Activated CD4-positive, alpha-beta T cell treated with anti-CD3 and anti-CD28 coated beads for 36 hours (primary cell): ENCODE data around the gene CUTC. TPM values are rescaled to one million over a fixed set of nuclear protein-coding genes. Genes with fewer than 3 reads are reported as not detected.

Experiments
- ATAC-seq: fragments of 200-7000 bp; cut with Tn5 transposase; one replicate; pipeline ENCODE4 v1.10.0; 2021; ENCODE audit warnings: mild to moderate bottlenecking, moderate library complexity
- CTCF ChIA-PET: fragments of 350-600 bp; sonication (Branson Sonifier 250); formaldehyde crosslinking; loops from one replicate; lab custom pipeline; 2021; ENCODE audit warnings: antibody characterized with exemption; lab: Charles Lee
- POLR2A ChIA-PET: fragments of 350-600 bp; sonication (Branson Sonifier 250); formaldehyde crosslinking; loops from one replicate; lab custom pipeline; 2021; ENCODE audit warnings: antibody characterized with exemption, inconsistent platforms; lab: Charles Lee
- DNase-seq: peaks from one replicate; pipeline ENCODE4 v3.0.0-alpha.2; 2020
- H3K27ac Mint-ChIP-seq: one replicate; pipeline ENCODE4 v1.8.0; 2021; ENCODE audit warnings: mixed read lengths
- H3K27me3 Mint-ChIP-seq: one replicate; pipeline ENCODE4 v1.8.0; 2021; ENCODE audit warnings: mixed read lengths
- H3K36me3 Mint-ChIP-seq: one replicate; pipeline ENCODE4 v1.8.0; 2021; ENCODE audit warnings: low read depth, mixed read lengths
- H3K4me1 Mint-ChIP-seq: one replicate; pipeline ENCODE4 v1.8.0; 2021; ENCODE audit warnings: mixed read lengths
- H3K4me3 Mint-ChIP-seq: one replicate; pipeline ENCODE4 v1.8.0; 2021; ENCODE audit warnings: mild to moderate bottlenecking, moderate library complexity, mixed read lengths
- H3K9me3 Mint-ChIP-seq: one replicate; pipeline ENCODE4 v1.8.0; 2021; ENCODE audit warnings: low read depth, mixed read lengths
- intact Hi-C, 2 experiments: fragments of 100-400 bp; cut with DNase I in 1 of 2; cut with micrococcal nuclease in 1 of 2; formaldehyde crosslinking; loops; one replicate each; pipeline versions ENCODE4 v1.14.2 to v1.15.1; 2022 to 2024; cut with DNase I, micrococcal nuclease
- total RNA-seq, 2 experiments: library from RNA; stranded (reverse); gene quantifications; one replicate each; pipeline ENCODE4 v1.2.3, GENCODE V29; 2021

Gene CUTC, protein sequence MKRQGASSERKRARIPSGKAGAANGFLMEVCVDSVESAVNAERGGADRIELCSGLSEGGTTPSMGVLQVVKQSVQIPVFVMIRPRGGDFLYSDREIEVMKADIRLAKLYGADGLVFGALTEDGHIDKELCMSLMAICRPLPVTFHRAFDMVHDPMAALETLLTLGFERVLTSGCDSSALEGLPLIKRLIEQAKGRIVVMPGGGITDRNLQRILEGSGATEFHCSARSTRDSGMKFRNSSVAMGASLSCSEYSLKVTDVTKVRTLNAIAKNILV
- 10 to 100 TPM; 24.6 to 35.8 TPM for total RNA-seq

DNA sequence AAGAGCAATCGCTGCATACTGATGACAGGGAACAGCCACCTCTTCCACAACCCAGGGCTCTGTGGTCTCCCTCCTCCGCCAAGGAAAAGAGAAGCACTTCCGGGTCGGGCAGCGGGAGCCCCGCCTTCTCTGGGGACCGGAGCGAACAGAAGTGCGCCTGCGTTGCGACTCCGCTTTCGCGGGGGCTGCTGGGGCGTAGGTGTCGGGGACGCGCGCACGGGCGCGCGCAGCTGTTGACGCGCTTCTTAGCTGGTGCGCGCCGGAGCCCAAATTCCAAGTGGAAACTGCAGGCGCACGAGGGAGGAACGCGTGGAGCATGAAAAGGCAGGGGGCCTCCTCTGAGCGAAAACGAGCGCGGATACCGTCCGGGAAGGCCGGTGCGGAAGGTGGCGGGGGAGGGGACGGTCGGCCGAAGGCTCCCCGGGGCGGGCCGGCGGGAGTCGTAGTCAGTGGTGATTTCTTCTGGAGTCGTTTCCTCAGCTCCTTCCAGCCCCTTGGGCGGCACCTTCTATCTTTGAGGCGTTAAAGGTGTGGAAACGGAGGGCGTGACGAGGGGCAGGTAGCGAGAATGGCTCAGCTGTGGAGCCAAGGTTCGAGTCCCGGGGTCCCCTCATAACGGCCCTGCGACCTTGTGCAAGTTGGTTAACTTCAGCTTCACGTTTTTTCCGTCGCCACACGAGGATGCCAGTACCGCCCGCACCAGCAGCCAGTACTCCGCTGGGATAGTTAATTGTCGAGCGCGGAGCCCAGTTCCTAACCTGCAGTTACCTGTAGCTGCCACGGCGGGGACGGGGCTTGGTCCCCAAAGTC, at the start of gene CUTC, which contains the start of gene COX15:
TSS of gene CUTC (plus strand) at position 202 of the 810 bp plus-strand sequence. CDS start at position 317, 115 bp downstream.
TSS of gene COX15 (minus strand) at position 95 of the 810 bp plus-strand sequence. CDS start at position 17, 78 bp downstream.
- ATAC-seq, result peak; percentile 94
- Mint-ChIP-seq H3K4me3 (peak within 1 kb of the TSS; percentile 93), H3K9me3 (no peaks in the 10 kb centered on the region), H3K4me1 (peaks cover 32% of the 10 kb centered on the region), H3K27me3 (no peaks in the 10 kb centered on the region), H3K36me3 (peaks cover 49% of the 10 kb centered on the region), H3K27ac (peak within 1 kb of the TSS; percentile 98)
- ChIA-PET POLR2A (interaction anchor here (0.6 to 2.3 kb wide), 5 partner anchors 73 to 1598 kb away, joined by 3 to 15 read pairs (median 5); partner anchors contain the start of genes ENTPD7, GOT1, R3HCC1L and SLC25A28), CTCF (interaction anchor here (0.6 to 2.5 kb wide), 15 partner anchors 9 to 312 kb away, joined by 3 to 16 read pairs (median 3); no protein-coding TSS in a partner anchor)
- peak; percentile 97 for DNase-seq
- intact Hi-C loops, result loop anchor here (1.0 to 5.0 kb wide), 14 partner anchors 10 to 1597 kb away; partner anchors contain the start of genes DNMBP (in 2 of the 2), ENTPD7 (in 2 of the 2), GOT1 (in 2 of the 2) and SLC25A28 (in 2 of the 2)

DNA sequence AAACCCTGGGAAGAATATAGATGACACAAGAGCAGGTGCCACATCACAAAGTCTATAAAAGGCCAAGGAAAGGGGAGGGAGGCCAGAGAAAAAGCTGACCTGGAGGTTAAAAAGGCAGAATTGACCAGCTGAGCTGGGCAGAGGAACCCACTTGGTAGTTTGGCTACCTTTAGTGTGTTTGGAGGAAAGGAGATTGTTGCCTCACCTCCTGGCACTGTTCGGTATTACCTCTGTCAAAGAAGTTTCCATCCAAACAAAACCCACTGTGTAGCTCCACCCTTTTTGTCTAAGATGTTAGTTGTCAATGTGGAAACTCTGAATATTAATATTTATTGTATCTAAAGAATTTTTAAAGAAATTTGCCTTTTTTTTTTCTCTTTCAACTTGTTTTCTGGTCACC, 49.3 kb upstream of the CUTC start:
- peak; percentile 69 for ATAC-seq
- Mint-ChIP-seq H3K36me3 (peaks cover 7% of the 10 kb centered on the region), H3K9me3 (no peaks in the 10 kb centered on the region), H3K4me1 (no peaks in the 10 kb centered on the region), H3K4me3 (no peak overlapping the region), H3K27me3 (no peaks in the 10 kb centered on the region), H3K27ac (no peak overlapping the region)
- POLR2A ChIA-PET, result interaction anchor here (0.6 to 0.7 kb wide), 2 partner anchors 62 to 64 kb away, joined by 3 to 7 read pairs; no protein-coding TSS in a partner anchor
- CTCF ChIA-PET, result interaction anchor here (0.6 to 1.2 kb wide), 2 partner anchors 60 to 295 kb away, joined by 3 to 4 read pairs; no protein-coding TSS in a partner anchor
- intact Hi-C loops, result no loop called here
- DNase-seq, result no peak

DNA sequence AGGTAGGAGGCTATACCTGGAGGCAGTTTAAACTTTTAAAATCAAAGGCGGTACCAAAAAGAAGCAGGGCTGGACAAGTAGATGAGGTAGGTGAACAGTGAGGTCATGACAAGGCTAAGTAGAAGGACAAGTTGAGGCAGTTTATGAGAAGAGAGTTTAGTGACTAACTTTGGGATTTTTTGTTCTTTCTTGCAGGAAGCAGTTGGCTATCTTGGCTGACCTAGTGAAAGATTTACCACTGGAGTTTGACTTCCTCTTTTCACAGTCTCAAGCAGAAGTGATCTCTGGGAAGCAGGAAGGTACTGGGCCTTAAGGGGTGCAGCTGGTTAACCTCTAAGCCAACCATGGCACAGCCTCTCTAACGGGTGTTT, 46.5 kb upstream of the CUTC start:
- intact Hi-C loops, result no loop called here
- ChIA-PET POLR2A (no interaction called here), CTCF (no interaction called here)

DNA sequence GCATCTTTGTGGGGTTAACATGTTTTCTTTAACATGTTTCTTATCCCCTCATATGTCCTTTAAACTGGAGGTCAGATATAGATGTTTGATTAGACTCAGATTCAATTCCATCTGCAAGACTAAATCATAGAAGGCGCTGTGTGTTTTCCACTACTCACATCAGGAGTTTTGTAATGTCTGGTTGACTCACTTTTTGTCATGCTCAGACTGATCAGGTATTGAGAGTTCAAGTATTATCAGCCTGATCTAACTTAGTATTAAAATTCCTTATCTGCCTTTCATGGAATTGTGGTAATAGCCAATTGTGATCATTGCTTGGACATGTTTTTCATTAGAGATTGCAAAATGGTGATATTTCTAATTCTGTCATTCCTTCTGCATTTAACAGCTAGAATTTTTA, 42.6 kb upstream of the CUTC start:
- Mint-ChIP-seq H3K4me3 (no peak overlapping the region), H3K27ac (no peak overlapping the region), H3K36me3 (peaks cover 17% of the 10 kb centered on the region), H3K9me3 (no peaks in the 10 kb centered on the region), H3K27me3 (no peaks in the 10 kb centered on the region), H3K4me1 (no peaks in the 10 kb centered on the region)
- DNase-seq, result no peak
- ATAC-seq, result no peak
- intact Hi-C loops, result no loop called here
- CTCF ChIA-PET, result no interaction called here
- POLR2A ChIA-PET, result no interaction called here

More for the DNA sequence above, 46.5 kb upstream of the CUTC start:
- no peaks in the 10 kb centered on the region for H3K4me1 Mint-ChIP-seq
- no peak overlapping the region for H3K27ac Mint-ChIP-seq
- no peaks in the 10 kb centered on the region for H3K27me3 Mint-ChIP-seq
- H3K36me3 Mint-ChIP-seq, result peaks cover 3% of the 10 kb centered on the region
- ATAC-seq (no peak), DNase-seq (no peak)
- no peak overlapping the region for H3K4me3 Mint-ChIP-seq
- H3K9me3 Mint-ChIP-seq, result no peaks in the 10 kb centered on the region

DNA sequence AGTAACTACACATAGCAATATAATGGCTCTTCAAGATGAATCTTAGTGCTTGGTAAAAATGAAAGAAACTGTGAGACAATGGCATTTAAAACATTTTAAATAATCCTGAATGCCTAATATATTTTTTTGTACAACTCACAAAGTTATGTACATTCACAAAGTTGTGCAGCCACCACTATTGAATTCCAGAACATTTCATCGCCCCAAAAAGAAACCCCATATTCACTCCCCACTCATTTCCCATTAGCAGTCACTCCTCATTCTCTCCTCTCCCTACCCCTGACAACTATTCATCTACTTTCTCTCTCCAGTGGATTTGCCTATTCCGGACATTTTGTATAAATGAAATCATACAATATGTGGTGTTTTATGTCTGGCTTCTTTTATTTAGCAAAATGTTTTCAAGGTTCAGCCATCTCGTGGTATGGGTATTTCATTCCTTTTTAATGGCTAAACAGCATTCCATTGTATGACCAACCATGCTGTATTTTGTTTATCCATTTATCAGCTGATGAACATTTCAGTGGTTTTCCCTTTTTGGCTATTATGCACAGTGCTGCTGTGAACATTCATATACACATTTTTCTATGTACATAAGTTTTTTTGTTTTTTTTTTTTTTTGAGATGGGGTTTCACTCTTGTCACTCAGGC, 38.0 kb upstream of the CUTC start:
- Mint-ChIP-seq H3K27ac (no peak overlapping the region), H3K4me3 (no peak overlapping the region), H3K27me3 (no peaks in the 10 kb centered on the region), H3K9me3 (no peaks in the 10 kb centered on the region), H3K36me3 (peaks cover 26% of the 10 kb centered on the region), H3K4me1 (no peaks in the 10 kb centered on the region)
- POLR2A ChIA-PET, result no interaction called here
- intact Hi-C loops, result no loop called here
- CTCF ChIA-PET, result no interaction called here
- DNase-seq, result no peak
- ATAC-seq, result no peak

DNA sequence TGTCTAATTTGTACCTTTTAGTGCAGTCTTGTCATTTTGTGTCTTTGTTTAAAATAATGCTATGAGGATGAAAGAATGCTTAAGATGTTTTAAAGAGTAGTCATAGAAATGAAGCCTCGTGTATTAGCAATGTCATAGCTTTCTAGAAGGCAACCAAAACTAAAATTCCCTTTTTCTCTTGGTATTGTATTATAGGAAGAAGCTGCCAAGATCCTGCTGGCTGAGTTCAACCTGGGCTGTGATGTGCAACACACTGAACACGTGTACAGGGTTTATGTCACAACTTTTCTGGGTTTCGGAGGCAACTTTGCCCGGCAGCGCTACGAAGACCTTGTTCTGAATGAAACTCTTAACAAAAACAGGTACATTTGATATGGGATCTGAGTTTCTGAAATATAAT, 36.3 kb upstream of the CUTC start:
- no peaks in the 10 kb centered on the region for H3K4me1 Mint-ChIP-seq
- POLR2A ChIA-PET, result no interaction called here
- CTCF ChIA-PET, result no interaction called here
- H3K9me3 Mint-ChIP-seq, result no peaks in the 10 kb centered on the region
- no peaks in the 10 kb centered on the region for H3K27me3 Mint-ChIP-seq
- H3K4me3 Mint-ChIP-seq, result no peak overlapping the region
- H3K27ac Mint-ChIP-seq, result no peak overlapping the region
- peaks cover 30% of the 10 kb centered on the region for H3K36me3 Mint-ChIP-seq
- ATAC-seq (no peak), DNase-seq (no peak)
- intact Hi-C loops, result no loop called here

DNA sequence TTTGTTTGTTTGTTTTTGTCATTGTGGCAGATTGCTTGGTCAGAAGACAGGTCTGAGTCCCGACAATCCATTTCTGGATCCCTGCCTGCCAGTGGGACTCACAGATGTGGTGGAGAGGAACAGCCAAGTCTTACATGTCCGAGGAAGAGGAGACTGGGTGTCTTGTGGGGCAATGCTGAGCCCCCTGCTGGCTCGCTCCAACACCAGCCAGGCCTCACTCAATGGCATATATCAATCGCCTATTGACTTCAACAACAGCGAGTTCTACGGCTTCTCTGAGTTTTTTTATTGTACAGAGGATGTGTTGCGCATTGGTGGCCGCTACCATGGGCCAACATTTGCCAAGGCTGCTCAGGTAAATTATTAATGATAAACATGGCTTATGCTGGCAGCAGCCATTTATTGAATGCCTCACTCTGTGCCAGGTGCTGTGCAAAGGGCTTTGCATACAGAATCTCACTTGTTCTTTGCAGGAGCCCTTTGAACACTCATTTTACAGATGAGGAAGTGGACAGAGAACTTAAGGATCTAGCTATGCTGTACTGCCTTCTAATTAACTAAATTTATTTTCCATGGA, 33.4 kb upstream of the CUTC start:
- H3K27me3 Mint-ChIP-seq, result no peaks in the 10 kb centered on the region
- peaks cover 27% of the 10 kb centered on the region for H3K36me3 Mint-ChIP-seq
- H3K9me3 Mint-ChIP-seq, result no peaks in the 10 kb centered on the region
- H3K4me3 Mint-ChIP-seq, result no peak overlapping the region
- H3K27ac Mint-ChIP-seq, result no peak overlapping the region
- H3K4me1 Mint-ChIP-seq, result no peaks in the 10 kb centered on the region
- DNase-seq (peak; percentile 10), ATAC-seq (no peak)
- intact Hi-C loops, result no loop called here
- CTCF ChIA-PET, result no interaction called here
- POLR2A ChIA-PET, result no interaction called here

DNA sequence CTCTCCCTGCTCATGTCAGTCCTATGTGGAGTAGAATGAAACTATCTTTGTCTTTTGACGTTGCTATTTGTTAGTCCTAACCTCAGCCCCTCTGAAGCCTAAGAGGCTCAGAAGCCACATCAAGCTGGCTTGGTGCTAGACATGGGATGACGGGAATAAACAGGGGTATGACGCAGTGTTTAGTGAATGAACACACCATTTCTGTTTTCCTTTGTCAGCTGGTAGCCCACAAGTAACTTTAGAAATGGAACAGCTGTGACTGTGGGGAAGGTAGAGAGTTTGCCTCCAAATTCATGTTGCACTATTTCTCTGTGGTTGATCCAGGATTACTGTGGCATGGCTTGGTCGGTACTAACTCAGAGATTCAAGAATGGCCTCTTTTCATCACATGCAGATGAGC, 31.4 kb upstream of the CUTC start:
- Mint-ChIP-seq H3K9me3 (no peaks in the 10 kb centered on the region), H3K4me1 (no peaks in the 10 kb centered on the region), H3K27ac (no peak overlapping the region), H3K4me3 (no peak overlapping the region), H3K36me3 (peaks cover 25% of the 10 kb centered on the region), H3K27me3 (no peaks in the 10 kb centered on the region)
- DNase-seq (no peak), ATAC-seq (no peak)
- CTCF ChIA-PET, result no interaction called here
- POLR2A ChIA-PET, result no interaction called here
- intact Hi-C loops, result no loop called here

DNA sequence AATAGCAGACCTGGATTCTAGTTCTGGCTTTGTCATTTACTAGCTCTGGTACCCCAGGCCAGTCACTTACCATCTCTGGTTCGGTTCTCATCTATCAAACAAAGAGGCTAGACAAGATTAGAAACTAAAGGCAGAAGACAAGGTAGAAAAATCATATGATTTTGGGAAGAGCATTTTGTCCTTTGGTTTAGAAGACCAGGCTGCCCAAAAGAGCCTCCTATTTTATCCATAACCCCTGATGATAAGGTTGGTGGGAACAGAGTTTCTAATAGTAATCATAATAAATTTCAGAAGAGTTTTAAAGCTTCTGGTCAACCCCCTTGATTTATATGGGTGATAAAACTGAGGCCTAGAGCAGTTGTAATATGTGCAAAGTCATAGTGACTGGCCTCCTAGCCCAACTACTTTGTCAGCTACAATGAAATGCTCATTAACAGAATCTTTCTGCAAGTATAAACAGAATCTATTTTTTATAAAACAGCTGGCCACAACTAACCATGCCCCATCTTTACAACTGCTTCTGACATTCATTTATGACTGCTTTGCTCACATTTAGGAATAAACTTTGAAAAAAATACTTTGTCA, 23.5 kb upstream of the CUTC start:
- POLR2A ChIA-PET, result no interaction called here
- CTCF ChIA-PET, result interaction anchor here (1.2 kb wide), 1 partner anchor 31 kb away, joined by 3 read pairs; no protein-coding TSS in a partner anchor
- intact Hi-C loops, result loop anchor here in 1 of 2 experiments (1.0 kb wide), 1 partner anchor 92 kb away; no protein-coding TSS in a partner anchor
- DNase-seq, result no peak
- H3K27me3 Mint-ChIP-seq, result no peaks in the 10 kb centered on the region
- peaks cover 16% of the 10 kb centered on the region for H3K36me3 Mint-ChIP-seq
- no peak for ATAC-seq
- H3K4me1 Mint-ChIP-seq, result peaks cover 15% of the 10 kb centered on the region
- no peak overlapping the region for H3K27ac Mint-ChIP-seq
- no peak overlapping the region for H3K4me3 Mint-ChIP-seq
- H3K9me3 Mint-ChIP-seq, result no peaks in the 10 kb centered on the region

DNA sequence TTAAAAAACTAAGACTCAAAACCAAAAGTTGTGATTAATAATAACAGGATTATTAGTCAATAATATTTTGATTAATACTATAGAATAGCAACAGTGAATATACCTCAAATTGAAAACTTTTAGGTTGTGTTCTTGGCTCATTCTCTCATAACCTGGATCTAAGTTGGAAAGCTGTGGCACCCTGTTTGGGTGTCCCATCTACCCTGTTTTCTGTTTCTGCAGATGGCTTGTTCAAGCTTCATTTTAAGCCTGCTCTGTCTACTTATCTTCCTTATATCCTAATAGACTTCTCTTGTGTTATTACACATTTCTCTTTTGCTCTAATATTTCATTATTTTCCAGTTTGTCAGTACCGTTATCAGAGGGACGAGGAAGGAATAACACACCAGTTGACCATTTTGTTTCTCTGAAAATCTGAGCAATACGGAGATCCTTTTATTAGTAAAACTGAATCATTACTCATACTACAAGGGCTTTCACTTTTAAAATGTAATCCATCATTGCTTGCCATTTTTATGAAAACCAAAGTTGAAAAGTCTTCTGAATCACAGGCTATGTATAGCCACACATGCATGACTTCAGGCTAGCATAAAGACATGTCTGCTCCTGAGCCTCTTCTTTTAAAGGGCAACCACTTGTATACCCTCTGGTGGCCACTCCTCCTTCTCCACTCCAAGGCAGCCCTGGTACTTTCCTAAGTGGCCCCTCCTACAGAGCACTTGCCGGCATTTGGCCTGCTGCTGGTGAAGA, 22.4 kb upstream of the CUTC start:
- Mint-ChIP-seq H3K36me3 (peaks cover 18% of the 10 kb centered on the region), H3K4me3 (no peak overlapping the region), H3K27me3 (no peaks in the 10 kb centered on the region), H3K4me1 (peaks cover 15% of the 10 kb centered on the region), H3K27ac (peak overlapping the region; percentile 66), H3K9me3 (no peaks in the 10 kb centered on the region)
- ATAC-seq (peak; percentile 95), DNase-seq (peak; percentile 27)
- intact Hi-C loops, result loop anchor here (1.0 to 2.0 kb wide), 3 partner anchors 51 to 93 kb away; partner anchors contain the start of genes SLC25A28 (in 2 of the 2) and ENTPD7 (in 1 of the 2)
- ChIA-PET CTCF (interaction anchor here (0.6 to 1.8 kb wide), 5 partner anchors 23 to 350 kb away, joined by 3 to 5 read pairs (median 4); partner anchors contain the start of genes COX15 and CUTC), POLR2A (no interaction called here)
